GM12878 (cell line): ENCODE data around the gene TMTC3. TPM values are rescaled to one million over a fixed set of nuclear protein-coding genes. Genes with fewer than 3 reads are reported as not detected.

Experiments
- ATAC-seq: fragments of 200-7000 bp; cut with Tn5 transposase; 3 replicates; pipeline ENCODE4 v1.9.1; 2020; ENCODE audit warnings: mild to moderate bottlenecking, moderate library complexity
- BruUV-seq: library from RNA; stranded (reverse); fragments of 400-500 nt; replicated peaks from 2 replicates; lab custom pipeline; 2021; lab: Mats Ljungman, UMichigan
- CTCF ChIA-PET: fragments of 300-600 bp; sonication (Branson Sonifier 250); formaldehyde crosslinking; extraction: SDS; loops from one replicate; lab custom pipeline; 2021; ENCODE audit warnings: inconsistent platforms; lab: Yijun Ruan, JAX
- POLR2A ChIA-PET: fragments of 350-600 bp; formaldehyde crosslinking; extraction: SDS; loops from one replicate; lab custom pipeline; 2021; ENCODE audit warnings: inconsistent platforms; lab: Charles Lee
- RAD21 ChIA-PET: fragments of 300-600 bp; sonication (Branson Sonifier 250); formaldehyde crosslinking; loops from one replicate; lab custom pipeline; 2023; ENCODE audit warnings: antibody characterized with exemption; ENCODE audit not compliant: unreplicated experiment; lab: Charles Lee
- SMC1A ChIA-PET: fragments of 300-600 bp; sonication (Branson Sonifier 250); formaldehyde crosslinking; loops from one replicate; lab custom pipeline; 2023; ENCODE audit not compliant: unreplicated experiment, uncharacterized antibody; lab: Charles Lee
- DNase-seq: peaks from one replicate; pipeline ENCODE4 v3.0.0-alpha.2; 2011; ENCODE audit warnings: low read depth, low spot score
- FAIRE-seq: peaks from 3 replicates; lab custom pipeline; 2011; peaks lifted over from hg19 to GRCh38; lab: Jason Lieb, UNC
- H2AFZ ChIP-seq: 2 replicates; pipeline ENCODE4 v1.6.0; 2011; ENCODE audit warnings: low read depth, low read length, control low read depth; ENCODE audit not compliant: control insufficient read depth
- H3K27ac ChIP-seq: 2 replicates; pipeline ENCODE4 v1.5.1; 2011; ENCODE audit warnings: control low read depth; ENCODE audit not compliant: control insufficient read depth, insufficient read depth
- H3K27me3 ChIP-seq, 2 experiments: replicated peaks in 1 of 2; 2 replicates each; pipeline versions ENCODE4 v1.6.0 to v1.6.1; 2011; ENCODE audit warnings: low read length in 1 of 2; ENCODE audit not compliant: control insufficient read depth in 2 of 2, insufficient read depth in 2 of 2
- H3K36me3 ChIP-seq, 2 experiments: 2 replicates each; pipeline ENCODE4 v1.5.1; 2011; ENCODE audit warnings: low read length in 1 of 2; ENCODE audit not compliant: control insufficient read depth in 2 of 2, insufficient read depth in 2 of 2
- H3K4me1 ChIP-seq: 2 replicates; pipeline ENCODE4 v1.6.1; 2011; ENCODE audit warnings: mild to moderate bottlenecking, low read length, moderate library complexity, mixed read lengths; ENCODE audit not compliant: control insufficient read depth, insufficient read depth
- H3K4me2 ChIP-seq: 2 replicates; pipeline ENCODE4 v1.6.0; 2011; ENCODE audit warnings: control low read depth; ENCODE audit not compliant: control insufficient read depth, insufficient read depth
- H3K4me3 ChIP-seq: fragments of 200-600 bp; sonication (generic); 2 replicates; pipeline ENCODE4 v1.5.1; 2016
- H3K79me2 ChIP-seq: 2 replicates; pipeline ENCODE4 v1.6.0; 2011; ENCODE audit warnings: low read length; ENCODE audit not compliant: control insufficient read depth, insufficient read depth
- H3K9ac ChIP-seq: 2 replicates; pipeline ENCODE4 v1.8.0; 2011; ENCODE audit warnings: low read length, control low read depth, mixed read lengths; ENCODE audit not compliant: control insufficient read depth, insufficient read depth
- H3K9me3 ChIP-seq: replicated peaks from 3 replicates; pipeline ENCODE4 v1.5.1; 2011; ENCODE audit warnings: mild to moderate bottlenecking, low read length; ENCODE audit not compliant: control insufficient read depth, insufficient read depth
- H4K20me1 ChIP-seq: 2 replicates; pipeline ENCODE4 v1.6.0; 2011; ENCODE audit not compliant: control insufficient read depth, insufficient read depth
- BACH1 ChIP-seq: fragments of 450-650 bp; IDR thresholded peaks from 2 replicates; pipeline ENCODE4 v1.6.1; 2017; ENCODE audit warnings: mild to moderate bottlenecking, borderline replicate concordance
- CBX3 ChIP-seq: fragments of 200-600 bp; sonication (generic); IDR thresholded peaks from 2 replicates; pipeline ENCODE4 v1.6.1; 2016; ENCODE audit warnings: low read depth, borderline replicate concordance
- CTCF ChIP-seq, 3 experiments: IDR thresholded peaks in 2 of 3; conservative IDR thresholded peaks in 1 of 3; 2 replicates each; pipeline ENCODE4 v1.5.1; 2011; ENCODE audit warnings: low read depth in 3 of 3, low read length in 3 of 3, mild to moderate bottlenecking in 3 of 3, control low read depth in 2 of 3, moderate library complexity in 2 of 3, inconsistent platforms in 1 of 3, mixed read lengths in 1 of 3; ENCODE audit not compliant: control insufficient read depth in 2 of 3, insufficient read depth in 1 of 3; ENCODE audit errors: extremely low read depth in 1 of 3
- DPF2 ChIP-seq: fragments of 450-650 bp; IDR thresholded peaks from 2 replicates; pipeline ENCODE4 v1.6.1; 2017; ENCODE audit warnings: mild to moderate bottlenecking
- ELK1 ChIP-seq: IDR thresholded peaks from 2 replicates; pipeline ENCODE4 v1.6.1; 2012; ENCODE audit warnings: low read depth, low read length, improper control_type of control experiment
- FOXK2 ChIP-seq: fragments of 450-650 bp; IDR thresholded peaks from 2 replicates; pipeline ENCODE4 v1.6.1; 2017; ENCODE audit warnings: mild to moderate bottlenecking, moderate library complexity
- HDAC6 ChIP-seq: fragments of 200-600 bp; sonication (generic); IDR thresholded peaks from one replicate; pipeline ENCODE4 v1.8.0; 2017; ENCODE audit warnings: antibody characterized with exemption; ENCODE audit not compliant: unreplicated experiment
- MYC ChIP-seq: IDR thresholded peaks from 2 replicates; pipeline ENCODE4 v1.6.1; 2011; ENCODE audit warnings: mild to moderate bottlenecking, low read length, moderate library complexity, inconsistent platforms; ENCODE audit not compliant: insufficient read depth, insufficient replicate concordance, insufficient read length, severe bottlenecking
- NFIC ChIP-seq: IDR thresholded peaks from 2 replicates; pipeline ENCODE4 v1.6.1; 2012; ENCODE audit warnings: low read depth, mild to moderate bottlenecking, inconsistent platforms, low read length, moderate library complexity
- NFXL1 ChIP-seq: fragments of 450-650 bp; IDR thresholded peaks from 2 replicates; pipeline ENCODE4 v1.6.1; 2017; ENCODE audit warnings: antibody characterized with exemption, mild to moderate bottlenecking, borderline replicate concordance
- NRF1 ChIP-seq: conservative IDR thresholded peaks from 2 replicates; pipeline ENCODE4 v1.6.1; 2011; ENCODE audit warnings: mild to moderate bottlenecking, low read depth, low read length, improper control_type of control experiment
- PKNOX1 ChIP-seq: fragments of 450-650 bp; IDR thresholded peaks from 2 replicates; pipeline ENCODE4 v1.6.1; 2016; ENCODE audit warnings: mild to moderate bottlenecking
- RBBP5 ChIP-seq: fragments of 200-600 bp; sonication (generic); conservative IDR thresholded peaks from 2 replicates; pipeline ENCODE4 v1.6.1; 2016
- SMAD5 ChIP-seq: IDR thresholded peaks from 2 replicates; pipeline ENCODE4 v1.6.1; 2016; ENCODE audit warnings: antibody characterized with exemption, low read depth
- SRF ChIP-seq, 2 experiments: IDR thresholded peaks; 2 replicates each; pipeline ENCODE4 v1.6.1; 2011; ENCODE audit warnings: low read depth in 2 of 2, low read length in 2 of 2, mild to moderate bottlenecking in 1 of 2, moderate library complexity in 1 of 2
- TAF1 ChIP-seq: IDR thresholded peaks from 2 replicates; pipeline ENCODE4 v1.6.1; 2011; ENCODE audit warnings: mild to moderate bottlenecking, low read depth, low read length, borderline replicate concordance
- YBX1 ChIP-seq: fragments of 450-650 bp; IDR thresholded peaks from 2 replicates; pipeline ENCODE4 v1.6.1; 2016; ENCODE audit warnings: antibody characterized with exemption
- WGBS: methylation state at CpG from one replicate; pipeline ENCODE4 v1.1.6; 2016; ENCODE audit warnings: low lambda C conversion rate; ENCODE audit not compliant: insufficient replicate concordance, insufficient coverage; ENCODE audit errors: missing lambda C conversion rate; 5-methylcytosine and 5-hydroxymethylcytosine counted together
- in situ Hi-C: fragments of 300-500 bp; cut with MboI; formaldehyde crosslinking; loops from 9 replicates; pipeline ENCODE4 v1.14.3; 2018; ENCODE audit warnings: mixed read lengths
- intact Hi-C: fragments of 100-400 bp; cut with micrococcal nuclease; formaldehyde crosslinking; loops from one replicate; pipeline ENCODE4 v1.14.2; 2022; ENCODE audit not compliant: unreplicated experiment
- polyA plus RNA-seq, 11 experiments: library from polyadenylated mRNA; depleted of rRNA in 4 of 11; unstranded in 6 of 11; stranded (reverse) in 5 of 11; fragments of >200 nt; fragmentation: Nextera tagmentation in 4 of 11; fragmentation: Illumina TruSeq in 1 of 11; extraction: Ambion mirVana in 4 of 11; extraction: Trizol in 1 of 11; gene quantifications; 1 replicate in 1 of 11; 2 replicates in 10 of 11; pipeline versions ENCODE4 v1.2.1 to v1.2.3, GENCODE V29; 2011 to 2016; ENCODE audit warnings: inconsistent platforms in 2 of 11, missing spikeins in 2 of 11, low read depth in 1 of 11
- total RNA-seq, 4 experiments: library from RNA; depleted of rRNA in 3 of 4; stranded (reverse); fragments of >200 nt in 3 of 4; fragmentation: Illumina TruSeq in 1 of 4; extraction: Trizol in 1 of 4; gene quantifications; 2 replicates each; pipeline versions ENCODE4 v1.2.1 to v1.2.3, GENCODE V29; 2013 to 2021

TMTC3 gene
- total and polyA plus RNA-seq, 10 of the 15 experiments (the other 5 are each of a cell fraction or from before 2014, with no cell fraction given): 1.4 to 5.7 (median 3.5) TPM

- intact Hi-C loops: no loop called here
- H3K27ac ChIP-seq: no peak overlapping the region
- FAIRE-seq: no peak
- H3K9me3 ChIP-seq: no peaks in the 10 kb centered on the region
- no peak overlapping the region for H2AFZ ChIP-seq
- no peak for ATAC-seq
- H3K79me2 ChIP-seq: no peaks in the 10 kb centered on the region
- TF ChIP-seq PKNOX1: no peak
- no peak for TF ChIP-seq CTCF (IDR thresholded peaks at IDR 0.05 in 2 of 3, conservative IDR thresholded peaks at IDR 0.05 in 1 of 3; ENCODE audit: control insufficient read depth in 2 of 3, extremely low read depth in 1 of 3, insufficient read depth in 1 of 3, low read depth in 3 of 3, low read length in 3 of 3)
- no peak for TF ChIP-seq NFXL1
- TF ChIP-seq YBX1: no peak
- TF ChIP-seq TAF1: no peak
- no peak for TF ChIP-seq NRF1
- TF ChIP-seq RBBP5: no peak
- no peak for TF ChIP-seq ELK1
- no peak for TF ChIP-seq HDAC6
- TF ChIP-seq BACH1: no peak
- no peak for TF ChIP-seq NFIC
- TF ChIP-seq FOXK2: no peak
- TF ChIP-seq SMAD5: no peak
- TF ChIP-seq DPF2: no peak
- TF ChIP-seq CBX3: no peak
- no peak for TF ChIP-seq MYC
- no peak for TF ChIP-seq SRF (IDR thresholded peaks at IDR 0.05; ENCODE audit: low read depth in 2 of 2, low read length in 2 of 2)
- ChIA-PET POLR2A (no interaction called here), RAD21 (no interaction called here), CTCF (interaction anchor here (0.7 to 0.8 kb wide), 2 partner anchors 22 to 206 kb away, joined by 4 read pairs; no protein-coding TSS in a partner anchor), SMC1A (interaction anchor here (1.3 kb wide), 1 partner anchor 42 kb away, joined by 3 read pairs; no protein-coding TSS in a partner anchor)
- no peak overlapping the region for H3K9ac ChIP-seq
- no TSS peak for BruUV-seq
- H3K27me3 ChIP-seq: no peaks in the 10 kb centered on the region
- H3K4me3 ChIP-seq: no peak overlapping the region
- no peak overlapping the region for H3K4me2 ChIP-seq
- no peaks in the 10 kb centered on the region for H3K4me1 ChIP-seq
- no peaks in the 10 kb centered on the region for H3K36me3 ChIP-seq
- H4K20me1 ChIP-seq: no peaks in the 10 kb centered on the region
- in situ Hi-C loops: no loop called here
- no peak for DNase-seq
- WGBS: 64% methylated on average over 1 of the region's 1 CpG
These were observed 46.1 kb downstream of the TMTC3 start for GRCh38 chr12:88188180-88188579.
